ENCODE measurements around the gene SP5.

The SP5 gene

DNA sequence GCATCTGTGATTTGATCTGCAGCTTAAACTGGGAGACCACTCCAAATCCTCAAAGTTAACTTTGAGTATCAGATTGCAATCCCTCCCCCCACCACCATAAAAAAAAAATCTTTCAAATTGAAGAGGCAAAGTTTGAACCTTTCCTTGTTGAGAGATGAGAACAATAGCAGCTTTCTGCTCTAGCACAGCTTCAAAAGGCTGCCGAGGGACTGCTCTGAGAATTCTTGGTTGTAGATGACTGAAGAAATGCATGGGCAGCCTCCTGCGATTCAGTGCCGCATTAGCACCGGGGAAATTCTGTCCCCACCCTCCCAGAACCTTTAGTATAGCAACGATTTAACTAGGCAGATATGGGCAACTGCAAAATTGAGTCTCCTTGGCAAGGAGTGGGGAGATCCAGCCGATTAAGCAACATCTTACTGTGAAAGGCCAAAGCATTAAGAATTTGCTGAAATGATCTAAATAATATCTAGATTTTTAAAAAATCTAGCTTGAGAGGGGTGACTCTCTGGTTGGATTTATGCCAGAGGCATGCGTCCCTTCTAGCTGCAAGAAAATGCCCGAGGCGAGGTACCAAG lies 3.9 kb upstream of the SP5 start:
- DNase-seq (ENCODE audit: low read depth) = no peak
- H3K4me3 ChIP-seq (ENCODE audit: low read length) = peak overlapping the region; percentile 33
- no peak for TF ChIP-seq CTCF (conservative IDR thresholded peaks at IDR 0.05; ENCODE audit: low read depth, low read length)

DNA sequence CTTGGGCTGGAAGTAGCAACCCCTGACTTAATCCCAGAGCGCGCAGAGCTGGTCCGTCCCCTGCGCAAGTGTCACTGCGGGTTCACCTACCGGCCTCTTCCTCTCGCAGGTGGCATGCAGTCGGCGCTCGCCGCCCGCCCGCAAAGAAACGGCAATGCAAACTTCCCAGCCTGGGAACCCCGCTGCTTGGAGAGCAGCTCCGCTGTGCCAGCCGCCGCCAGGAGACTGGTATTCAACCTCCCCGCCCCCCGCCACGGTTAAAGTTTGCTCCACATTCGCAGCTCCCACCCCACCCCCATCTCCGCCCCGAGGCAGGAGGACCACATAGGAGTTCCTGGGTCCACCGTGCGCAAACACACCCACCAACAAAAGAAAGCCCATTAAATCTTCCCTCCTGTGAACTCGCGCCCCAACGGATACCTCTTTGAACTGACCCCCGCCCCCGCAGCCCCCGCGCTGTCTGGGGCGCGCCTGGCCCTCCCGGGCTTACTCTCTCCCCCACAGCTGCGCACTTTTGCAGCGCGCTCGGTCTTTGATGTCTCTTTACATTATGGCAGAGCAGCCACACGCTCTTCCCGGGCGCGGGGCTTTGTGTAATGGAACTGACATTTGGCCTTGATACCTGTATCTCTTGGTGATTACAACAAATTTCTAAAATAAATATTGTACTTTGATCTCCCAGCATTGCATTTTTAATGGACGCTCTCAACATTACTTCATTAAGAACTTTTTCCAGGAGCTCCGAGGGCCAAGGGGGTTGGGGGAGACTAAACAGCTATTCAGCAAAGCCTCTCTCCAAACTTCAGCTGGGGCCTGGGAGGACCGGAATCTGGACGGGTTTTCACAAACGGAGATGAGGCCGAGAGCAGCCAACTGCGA lies 3.1 kb upstream of the SP5 start:
- no peak for TF ChIP-seq CTCF (conservative IDR thresholded peaks at IDR 0.05; ENCODE audit: low read depth, low read length)
- peak overlapping the region; percentile 33 for H3K4me3 ChIP-seq (ENCODE audit: low read length)
- no peak for DNase-seq (ENCODE audit: low read depth)

- DNase-seq (ENCODE audit: low read depth) = no peak
- H3K4me3 ChIP-seq (ENCODE audit: low read length) = no peak overlapping the region
- no peak for TF ChIP-seq CTCF (conservative IDR thresholded peaks at IDR 0.05; ENCODE audit: low read depth, low read length)
Observed at GRCh38 chr2:170712653-170713542, 2.2 kb upstream of the SP5 start.

DNA sequence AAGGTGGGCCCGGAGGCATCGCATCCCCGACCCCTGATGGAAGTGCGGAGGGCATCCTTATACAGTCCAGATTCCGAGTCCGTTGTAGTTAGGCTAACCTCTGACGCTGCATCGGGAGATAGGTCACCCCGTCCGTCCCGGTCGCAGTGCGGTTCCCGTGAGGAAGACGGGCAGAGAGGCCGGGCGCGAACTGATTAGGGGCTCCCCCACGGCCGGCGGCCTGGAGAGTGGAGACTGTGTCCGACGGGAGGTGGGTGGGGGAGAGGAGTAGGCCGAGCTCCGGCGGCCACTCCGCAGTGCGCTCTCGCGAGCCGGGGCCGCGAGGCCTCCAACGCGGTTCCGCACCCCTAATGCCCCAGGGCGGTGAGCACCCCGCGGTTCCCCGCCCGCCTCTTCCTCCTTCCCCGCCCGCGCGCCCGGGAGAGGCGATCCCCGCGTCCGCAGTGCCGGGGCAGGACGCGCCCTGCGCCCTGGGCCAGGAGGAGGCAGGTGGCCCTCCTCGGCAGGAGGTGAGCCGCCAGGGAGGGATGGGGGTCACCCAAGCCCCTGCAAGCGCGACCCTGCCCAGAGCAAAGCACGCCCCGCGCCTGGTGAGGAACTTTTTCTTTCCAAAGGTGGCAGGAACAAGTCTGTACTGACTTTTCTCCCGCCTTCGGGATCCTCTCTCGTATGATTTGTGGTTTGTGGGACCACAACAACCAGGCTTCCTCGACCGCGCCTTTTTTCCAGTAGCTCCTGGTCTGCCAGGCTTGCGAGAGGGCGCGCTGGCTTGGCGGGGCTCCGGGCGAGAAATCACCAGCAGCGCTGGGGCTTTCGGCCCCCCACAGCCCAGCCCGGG lies 1.4 kb upstream of the SP5 start:
- no peak for TF ChIP-seq CTCF (conservative IDR thresholded peaks at IDR 0.05; ENCODE audit: low read depth, low read length)
- DNase-seq (ENCODE audit: low read depth) = no peak
- peak overlapping the region; percentile 26 for H3K4me3 ChIP-seq (ENCODE audit: low read length)

DNA sequence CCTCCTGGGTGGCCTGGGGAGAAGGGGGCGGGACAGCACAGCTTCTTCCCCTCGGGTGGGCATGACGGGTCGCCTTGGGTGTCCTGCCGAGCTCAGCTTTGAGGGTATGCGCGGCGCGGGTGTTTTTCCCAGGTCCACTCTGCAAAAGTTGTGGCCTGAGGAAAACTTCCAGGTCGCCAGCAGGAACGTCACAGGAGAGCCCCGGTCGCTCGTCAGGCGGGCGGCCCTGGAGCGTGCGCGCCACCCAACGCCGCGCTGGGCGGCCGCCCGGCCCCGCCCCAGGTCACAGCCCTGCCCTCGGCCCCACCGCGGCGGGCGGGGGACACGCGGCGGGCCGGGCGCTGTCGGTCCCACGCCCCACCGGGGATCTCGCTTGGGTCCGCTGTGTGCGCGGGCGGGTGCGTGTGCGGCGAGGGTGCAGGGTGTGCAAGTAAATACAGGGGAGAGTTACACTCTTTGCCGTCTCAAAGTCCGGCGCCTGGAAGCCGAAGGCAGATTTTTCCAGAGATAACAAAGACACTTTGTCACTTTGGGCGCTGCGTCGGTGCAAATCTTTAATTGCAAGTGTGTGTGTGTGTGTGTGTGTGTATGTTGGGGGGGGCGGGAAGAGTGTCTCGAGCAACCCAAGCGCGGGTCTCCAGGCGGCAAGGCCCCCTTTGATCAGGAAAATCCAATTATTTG lies 616 bp upstream of the SP5 start:
- peak overlapping the region; percentile 26 for H3K4me3 ChIP-seq (ENCODE audit: low read length)
- no peak for DNase-seq (ENCODE audit: low read depth)
- no peak for TF ChIP-seq CTCF (conservative IDR thresholded peaks at IDR 0.05; ENCODE audit: low read depth, low read length)

Measured in retinal pigment epithelial cell (primary cell).